GM12891 (cell line): ENCODE measurements around the gene PARD3.

Source experiments
- POLR2A ChIP-seq: IDR thresholded peaks from 2 replicates; pipeline ENCODE4 v1.6.1; 2011; ENCODE audit warnings: low read depth, low read length, control low read depth
- POLR2AphosphoS5 ChIP-seq: IDR thresholded peaks from 2 replicates; pipeline ENCODE4 v1.6.1; 2011; ENCODE audit warnings: low read depth, low read length, control low read depth
- SPI1 ChIP-seq: IDR thresholded peaks from 2 replicates; pipeline ENCODE4 v1.6.1; 2011; ENCODE audit warnings: low read depth, low read length, control low read depth
- TAF1 ChIP-seq: IDR thresholded peaks from 2 replicates; pipeline ENCODE4 v1.6.1; 2011; ENCODE audit warnings: low read depth, low read length, control low read depth

- TF ChIP-seq POLR2AphosphoS5 (no peak), POLR2A (no peak), TAF1 (no peak), SPI1 (no peak)
Observed at GRCh38 chr10:34408956-34409355, 406.1 kb downstream of the PARD3 start.
